HEK293T (cell line): Measurements from ENCODE around the gene HEMK1.

Experiments used
- CTCF ChIA-PET: fragments of 350-600 bp; formaldehyde crosslinking; extraction: SDS; loops from one replicate; lab custom pipeline; 2021; ENCODE audit warnings: antibody characterized with exemption, inconsistent platforms; lab: Yijun Ruan, JAX
- POLR2A ChIA-PET: fragments of 350-600 bp; formaldehyde crosslinking; extraction: SDS; loops from one replicate; lab custom pipeline; 2020; ENCODE audit warnings: antibody characterized with exemption, inconsistent platforms; lab: Yijun Ruan, JAX
- DNase-seq: peaks from one replicate; pipeline ENCODE4 v3.0.0; 2012; ENCODE audit warnings: mixed read lengths; ENCODE audit errors: extremely low spot score
- ARNT ChIP-seq: fragments of 450-650 bp; IDR thresholded peaks from 2 replicates; pipeline ENCODE4 v1.6.1; 2017; ENCODE audit warnings: mild to moderate bottlenecking
- BHLHE40 ChIP-seq: fragments of 450-650 bp; IDR thresholded peaks from 2 replicates; pipeline ENCODE4 v1.6.1; 2016; ENCODE audit warnings: mild to moderate bottlenecking, moderate library complexity, borderline replicate concordance
- CTBP1 ChIP-seq: fragments of 450-650 bp; IDR thresholded peaks from 2 replicates; pipeline ENCODE4 v1.6.1; 2016; ENCODE audit warnings: borderline replicate concordance
- ELF4 ChIP-seq: fragments of 450-650 bp; IDR thresholded peaks from 2 replicates; pipeline ENCODE4 v1.6.1; 2017; ENCODE audit warnings: antibody characterized with exemption
- FOXA1 ChIP-seq: fragments of 450-650 bp; IDR thresholded peaks from 2 replicates; pipeline ENCODE4 v1.6.1; 2016; ENCODE audit warnings: mild to moderate bottlenecking
- FOXK2 ChIP-seq: fragments of 450-650 bp; IDR thresholded peaks from 2 replicates; pipeline ENCODE4 v1.6.1; 2016; ENCODE audit warnings: mild to moderate bottlenecking
- FOXM1 ChIP-seq: fragments of 450-650 bp; IDR thresholded peaks from 2 replicates; pipeline ENCODE4 v1.6.1; 2017; ENCODE audit warnings: mild to moderate bottlenecking, borderline replicate concordance
- HDGF ChIP-seq: fragments of 450-650 bp; IDR thresholded peaks from 2 replicates; pipeline ENCODE4 v1.6.1; 2017; ENCODE audit warnings: antibody characterized with exemption, borderline replicate concordance
- L3MBTL2 ChIP-seq: fragments of 450-650 bp; conservative IDR thresholded peaks from 2 replicates; pipeline ENCODE4 v1.6.1; 2016; ENCODE audit warnings: mild to moderate bottlenecking
- LEF1 ChIP-seq: fragments of 450-650 bp; IDR thresholded peaks from 2 replicates; pipeline ENCODE4 v1.6.1; 2017; ENCODE audit warnings: mild to moderate bottlenecking, borderline replicate concordance
- NFRKB ChIP-seq: fragments of 450-650 bp; IDR thresholded peaks from 2 replicates; pipeline ENCODE4 v1.6.1; 2016; ENCODE audit warnings: mild to moderate bottlenecking, moderate library complexity
- PKNOX1 ChIP-seq: fragments of 450-650 bp; IDR thresholded peaks from 2 replicates; pipeline ENCODE4 v1.6.1; 2016
- SP1 ChIP-seq: fragments of 450-650 bp; IDR thresholded peaks from 2 replicates; pipeline ENCODE4 v1.6.1; 2017
- SUZ12 ChIP-seq: fragments of 450-650 bp; IDR thresholded peaks from 2 replicates; pipeline ENCODE4 v1.6.1; 2016; ENCODE audit warnings: mild to moderate bottlenecking
- TARDBP ChIP-seq: fragments of 450-650 bp; IDR thresholded peaks from 2 replicates; pipeline ENCODE4 v1.6.1; 2016
- ZNF384 ChIP-seq: fragments of 450-650 bp; IDR thresholded peaks from 2 replicates; pipeline ENCODE4 v1.6.1; 2016

Gene HEMK1

GRCh38 chr3:50572158-50572557, 2.8 kb downstream of the HEMK1 start:
- DNase-seq = peak; percentile 74
- ChIA-PET CTCF (interaction anchor here (0.6 to 4.8 kb wide), 5 partner anchors 26 to 81 kb away, joined by 3 to 44 read pairs (median 4); partner anchors contain the start of gene CISH), POLR2A (interaction anchor here (0.5 to 1.6 kb wide), 4 partner anchors 12 to 311 kb away, joined by 3 to 4 read pairs (median 4); partner anchors contain the start of gene CISH)
- TF ChIP-seq CTBP1 (no peak), FOXK2 (no peak), ELF4 (no peak), SP1 (no peak), BHLHE40 (no peak), PKNOX1 (no peak), ARNT (no peak), NFRKB (no peak), SUZ12 (no peak), L3MBTL2 (no peak), FOXM1 (no peak), ZNF384 (no peak), TARDBP (no peak), HDGF (no peak), LEF1 (no peak)

GRCh38 chr3:50572801-50573371, 3.6 kb downstream of the HEMK1 start:
- POLR2A ChIA-PET = interaction anchor here (0.7 to 1.3 kb wide), 2 partner anchors 39 to 40 kb away, joined by 3 to 4 read pairs; partner anchors contain the start of gene CISH
- TF ChIP-seq ELF4 (no peak), TARDBP (no peak), FOXM1 (no peak), HDGF (no peak), SUZ12 (no peak), FOXA1 (no peak), NFRKB (no peak), ARNT (no peak), SP1 (no peak)
- no peak for DNase-seq
- CTCF ChIA-PET = interaction anchor here (0.6 to 4.8 kb wide), 4 partner anchors 26 to 80 kb away, joined by 3 to 44 read pairs (median 4); partner anchors contain the start of gene CISH

GRCh38 chr3:50573566-50574443, 4.5 kb downstream of the HEMK1 start:
- ChIA-PET CTCF (no interaction called here), POLR2A (no interaction called here)
- no peak for DNase-seq
- TF ChIP-seq TARDBP = no peak

- CTCF ChIA-PET = no interaction called here
- TF ChIP-seq FOXM1 (no peak), SP1 (no peak), ARNT (no peak), TARDBP (no peak), NFRKB (no peak), FOXK2 (no peak), HDGF (no peak), PKNOX1 (no peak), ZNF384 (no peak), ELF4 (no peak), L3MBTL2 (no peak), LEF1 (no peak), FOXA1 (no peak), SUZ12 (no peak), CTBP1 (no peak), BHLHE40 (no peak)
- no peak for DNase-seq
- POLR2A ChIA-PET = no interaction called here
These were observed 5.1 kb downstream of the HEMK1 start for GRCh38 chr3:50574444-50574831.

- ChIA-PET POLR2A (no interaction called here), CTCF (no interaction called here)
- TF ChIP-seq TARDBP = no peak
- TF ChIP-seq ZNF384 = no peak
- no peak for TF ChIP-seq NFRKB
- TF ChIP-seq L3MBTL2 = no peak
- TF ChIP-seq SUZ12 = no peak
- DNase-seq = no peak
These were observed 6.0 kb downstream of the HEMK1 start for GRCh38 chr3:50575372-50575771.

- ChIA-PET POLR2A (interaction anchor here (1.5 to 2.8 kb wide), 2 partner anchors 8 to 12 kb away, joined by 4 to 13 read pairs; partner anchors contain the start of gene HEMK1), CTCF (no interaction called here)
- TF ChIP-seq HDGF = no peak
- no peak for DNase-seq
These were observed 8.0 kb downstream of the HEMK1 start for GRCh38 chr3:50577348-50577747.
